Measurements from ENCODE around the gene CNTNAP2.

CNTNAP2 gene

DNA sequence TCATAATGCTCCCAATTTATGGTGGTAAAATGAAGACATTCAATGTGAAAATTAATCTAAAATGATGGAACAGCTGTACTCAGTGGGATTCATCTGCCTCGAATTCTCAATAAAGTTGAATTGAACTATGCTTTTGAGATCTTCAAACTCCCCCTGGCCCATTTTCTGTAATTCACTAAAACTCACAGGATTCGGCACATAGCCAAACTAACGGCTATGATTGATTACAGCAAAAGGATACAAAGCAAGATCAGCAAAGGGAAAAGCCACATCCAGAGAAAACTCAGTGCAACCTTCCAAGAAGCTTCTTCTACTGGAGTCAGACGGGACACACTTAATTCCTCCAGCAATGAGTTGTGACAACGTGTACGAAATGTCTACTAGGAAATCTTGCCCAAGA is 307.5 kb downstream of the CNTNAP2 start:
- no peak for DNase-seq (ENCODE audit: low spot score)

DNA sequence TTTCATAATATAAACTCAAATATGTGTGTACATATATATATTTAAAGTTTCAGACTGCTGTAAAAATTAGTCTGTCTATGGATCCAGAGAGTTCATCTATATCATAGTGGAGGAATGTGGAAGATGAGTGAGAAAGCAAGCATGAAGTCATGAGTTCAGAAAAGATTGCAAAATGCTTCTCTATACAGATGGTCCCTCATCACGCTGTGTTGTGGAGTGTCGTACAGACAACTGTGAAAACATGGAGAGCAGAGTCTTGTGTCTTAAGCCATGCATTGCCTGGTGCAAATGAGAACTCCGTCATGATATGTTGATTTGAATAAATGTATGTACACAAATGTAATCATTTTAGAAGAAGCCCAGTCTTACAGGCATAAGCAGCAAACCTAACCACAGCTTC is 316.9 kb downstream of the CNTNAP2 start:
- no peak for DNase-seq (ENCODE audit: low spot score)

DNA sequence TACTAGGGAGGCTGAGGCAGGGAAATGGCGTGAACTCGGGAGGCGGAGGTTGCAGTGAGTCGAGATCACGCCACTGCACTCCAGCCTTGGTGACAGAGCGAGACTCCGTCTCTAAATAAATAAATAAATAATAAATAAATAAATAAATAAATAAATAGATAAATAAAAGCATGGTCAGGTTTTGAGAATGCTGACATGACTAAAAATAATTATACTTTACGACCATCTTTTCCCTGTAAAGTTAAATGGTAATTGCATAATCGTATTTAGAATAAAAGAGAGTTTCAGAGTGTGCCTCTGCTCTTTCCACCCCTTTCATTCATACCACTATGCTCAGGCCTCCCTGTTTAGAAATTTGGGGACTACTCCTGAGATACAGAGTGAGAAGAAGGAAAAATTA is 326.5 kb downstream of the CNTNAP2 start:
- DNase-seq (ENCODE audit: low spot score), result no peak

DNA sequence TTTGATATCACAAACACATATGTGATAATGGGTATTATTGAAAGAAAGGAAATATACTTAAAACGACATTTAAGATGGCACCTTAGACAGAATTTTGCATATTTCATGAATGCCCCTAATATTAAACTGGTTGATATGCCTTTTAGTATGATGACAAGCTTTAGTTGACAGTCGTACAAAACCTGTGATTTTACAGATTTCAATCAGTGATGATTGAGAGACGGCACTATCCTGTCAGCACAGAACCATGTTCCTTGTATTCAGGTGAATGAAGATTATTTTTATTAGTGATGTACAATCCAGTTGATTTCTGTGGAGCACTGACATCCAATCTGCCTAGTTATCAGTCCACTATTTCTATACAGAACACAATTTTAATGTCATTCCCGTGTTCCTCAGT is 333.0 kb downstream of the CNTNAP2 start:
- no peak for DNase-seq (ENCODE audit: low spot score)

DNA sequence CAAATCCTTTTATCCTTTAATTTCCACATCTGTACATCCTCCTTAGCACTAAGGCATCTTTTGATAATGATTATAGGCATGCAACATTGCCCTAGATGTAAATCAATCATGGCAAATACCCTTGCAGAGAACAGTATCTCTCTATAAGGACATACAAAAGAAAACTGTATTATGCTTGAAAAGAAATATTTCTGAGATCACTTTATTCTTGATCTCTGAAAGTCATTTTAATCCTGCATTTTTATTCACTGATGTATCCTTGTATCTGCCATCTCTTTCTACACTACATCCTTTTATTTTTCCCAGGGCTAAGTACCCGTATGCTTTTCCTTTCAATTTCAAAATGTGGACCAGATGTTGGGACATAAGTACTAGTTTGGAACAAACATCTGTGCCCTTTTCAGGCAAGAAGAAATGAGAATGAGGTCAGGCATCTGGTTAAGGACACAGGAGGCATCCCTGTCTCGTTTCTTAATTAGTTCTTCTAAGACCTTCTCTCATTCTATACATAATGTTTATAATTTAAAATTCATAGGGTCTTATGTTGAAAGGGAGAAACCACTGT is 338.6 kb downstream of the CNTNAP2 start:
- DNase-seq (ENCODE audit: low spot score), result no peak

DNA sequence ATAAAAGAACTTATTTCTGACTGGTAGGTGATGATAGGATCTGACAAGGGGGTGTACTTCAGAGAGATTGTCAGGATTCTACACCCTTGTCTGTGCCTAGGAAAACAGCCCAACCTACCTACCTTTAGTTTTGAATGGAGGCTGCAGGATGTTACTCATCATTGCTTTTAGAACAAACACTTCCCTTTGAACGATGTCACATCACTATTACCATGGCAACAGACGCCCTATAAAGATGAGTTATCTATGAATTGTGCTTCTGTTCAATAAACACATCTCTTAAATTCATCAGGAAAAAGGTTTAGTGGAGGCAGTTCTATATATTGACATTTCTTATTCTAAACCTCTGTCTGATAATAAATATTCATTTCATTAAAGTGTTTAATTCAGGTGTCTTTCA is 362.4 kb downstream of the CNTNAP2 start:
- no peak for DNase-seq (ENCODE audit: low spot score)

DNA sequence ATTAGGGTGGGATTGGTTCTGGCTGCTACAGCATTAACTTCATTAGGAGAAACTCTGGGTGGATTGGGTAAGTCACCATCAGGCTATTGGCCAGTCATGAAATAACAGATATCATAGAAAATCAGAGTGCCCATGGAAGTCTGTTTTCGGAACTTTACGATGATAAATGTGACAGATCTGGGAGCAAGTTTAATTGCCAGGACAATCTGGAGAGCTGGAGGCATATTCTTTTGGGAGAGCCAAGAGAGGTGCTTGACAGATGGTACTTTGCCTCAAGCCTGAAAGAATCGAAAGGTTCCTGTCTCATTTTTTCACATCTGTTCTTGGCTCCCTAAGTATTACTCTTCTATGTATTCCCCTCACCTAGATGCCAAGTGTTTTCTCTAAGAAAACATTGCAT is 369.9 kb downstream of the CNTNAP2 start:
- DNase-seq (ENCODE audit: low spot score), result no peak

DNA sequence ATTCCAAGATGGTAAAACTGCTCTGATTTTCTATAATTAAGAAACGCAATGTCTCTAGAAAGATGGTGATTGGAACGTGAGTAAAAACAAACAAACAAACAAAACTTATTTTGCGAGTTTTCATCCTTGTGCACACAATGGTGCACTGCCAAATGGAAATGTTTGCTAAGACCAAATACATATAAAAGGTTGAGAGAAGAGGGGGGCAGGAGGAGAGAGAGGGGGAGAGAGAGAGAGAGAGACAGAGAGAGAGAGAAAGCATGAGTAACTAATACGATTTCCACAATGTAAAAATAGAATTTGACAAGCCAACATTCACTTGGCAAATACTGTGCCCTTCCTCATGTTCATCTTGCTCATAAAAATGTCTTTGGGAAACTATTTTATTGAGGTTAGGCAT is 375.4 kb downstream of the CNTNAP2 start:
- DNase-seq (ENCODE audit: low spot score), result no peak

DNA sequence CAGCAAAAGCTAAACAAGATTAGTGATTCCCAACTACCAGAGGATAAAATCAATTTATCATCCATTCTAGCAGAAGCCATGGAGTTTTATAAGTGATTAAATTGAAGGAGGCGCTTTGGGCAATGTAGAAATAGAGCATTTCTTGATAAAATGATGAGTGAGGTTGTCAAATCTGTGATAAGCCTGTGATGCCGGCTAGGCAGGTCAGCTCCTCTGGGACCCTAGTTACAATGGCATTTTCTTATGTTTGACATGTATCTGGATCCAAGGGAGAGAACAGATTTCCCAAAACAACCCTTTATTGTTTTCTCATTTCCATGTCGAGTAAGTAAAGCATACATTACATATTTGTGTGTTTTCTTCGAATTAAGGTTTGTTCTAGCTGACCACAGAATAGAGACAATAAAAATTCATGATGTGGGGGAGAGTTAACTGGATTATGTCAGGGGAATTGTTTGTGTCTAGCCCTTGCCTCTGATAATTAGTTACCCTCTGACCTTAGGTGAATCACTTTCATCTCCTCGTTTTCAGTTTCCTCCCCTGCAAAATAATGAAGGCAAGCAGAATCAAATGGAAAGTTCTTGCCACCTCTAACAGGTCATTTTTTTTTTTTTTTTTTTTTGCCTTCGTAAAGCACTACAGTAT is 378.5 kb downstream of the CNTNAP2 start:
- no peak for DNase-seq (ENCODE audit: low spot score)

DNA sequence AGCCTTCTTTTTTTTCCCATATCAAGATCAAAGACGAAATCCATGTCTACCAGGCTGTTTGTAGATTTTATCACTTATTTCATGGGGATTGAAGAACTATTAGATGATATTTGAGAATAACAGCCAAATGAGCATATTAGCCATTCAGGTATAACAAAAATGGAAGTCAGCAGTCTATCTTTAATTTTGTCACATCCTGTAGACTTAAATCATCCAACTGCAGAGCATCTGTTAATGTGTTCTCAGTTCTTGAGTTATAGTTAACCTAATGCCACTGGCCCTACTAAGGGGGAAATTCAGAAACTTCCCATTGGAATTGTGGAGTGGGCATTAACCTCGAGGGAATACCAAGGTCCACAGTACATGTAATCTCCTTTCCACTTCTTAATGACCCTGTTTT is 380.1 kb downstream of the CNTNAP2 start:
- no peak for DNase-seq (ENCODE audit: low spot score)

DNA sequence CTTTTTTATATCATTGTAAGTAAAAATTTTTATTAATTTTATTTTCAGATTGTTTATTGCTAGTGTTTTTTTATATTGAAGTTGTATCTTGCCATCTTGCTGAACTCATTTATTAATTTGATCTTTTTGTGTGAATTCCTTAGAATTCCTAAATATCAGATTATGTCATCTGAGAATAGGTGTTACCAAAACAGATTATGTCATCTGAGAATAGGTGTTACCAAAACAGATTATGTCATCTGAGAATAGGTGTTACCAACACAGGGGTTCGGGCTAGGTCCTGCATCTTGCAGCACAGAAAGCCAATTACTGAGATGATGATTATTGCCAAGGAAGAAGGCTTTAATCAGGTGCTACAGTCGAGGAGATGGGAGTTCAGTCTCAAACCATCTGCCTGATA is 383.4 kb downstream of the CNTNAP2 start:
- DNase-seq (ENCODE audit: low spot score), result no peak

DNA sequence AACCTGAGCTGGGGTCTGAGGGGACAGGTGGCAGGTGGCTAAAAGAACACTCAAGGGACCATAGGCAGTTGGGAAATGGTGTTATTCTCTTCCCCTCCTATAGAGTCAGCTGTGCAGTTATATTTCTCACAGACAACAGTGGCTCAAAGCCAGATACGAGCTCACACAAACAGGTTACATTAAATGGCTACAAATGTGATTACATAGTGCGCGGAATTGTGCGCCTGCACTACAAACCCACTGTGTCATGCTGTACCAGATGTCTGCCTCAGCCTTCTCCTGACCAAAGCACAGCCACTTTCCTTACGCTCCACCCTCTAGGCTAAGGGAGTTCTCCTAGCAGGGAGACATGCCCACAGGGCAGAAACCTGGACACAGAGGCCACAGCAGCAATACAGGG is 387.2 kb downstream of the CNTNAP2 start:
- no peak for DNase-seq (ENCODE audit: low spot score)

DNA sequence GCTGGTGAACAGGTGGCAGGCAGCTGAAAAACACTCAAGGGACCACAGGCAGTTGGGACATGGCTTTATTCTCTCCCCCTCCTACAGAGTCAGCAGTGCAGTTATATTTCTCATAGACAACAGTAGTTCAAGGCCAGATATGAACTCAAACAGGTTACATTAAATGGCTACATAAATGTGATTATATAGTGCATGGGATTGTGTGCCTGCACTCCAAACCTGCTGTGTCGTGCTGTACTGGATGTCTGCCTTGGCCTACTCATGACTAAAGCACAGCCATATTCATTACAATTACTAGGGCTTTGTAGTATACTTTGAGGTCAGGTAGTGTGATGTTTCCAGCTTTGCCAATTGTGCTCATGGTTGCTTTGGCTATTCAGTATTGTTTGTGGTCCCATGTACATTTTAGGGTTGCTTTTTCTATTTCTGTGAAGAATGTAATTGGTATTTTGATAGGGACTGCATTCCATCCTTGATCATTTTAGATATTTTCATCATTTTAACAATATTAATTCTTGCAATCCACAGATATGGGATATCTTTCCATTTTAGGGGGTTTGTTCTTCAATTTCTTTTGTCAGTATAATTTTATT is 393.6 kb downstream of the CNTNAP2 start:
- no peak for DNase-seq (ENCODE audit: low spot score)

DNA sequence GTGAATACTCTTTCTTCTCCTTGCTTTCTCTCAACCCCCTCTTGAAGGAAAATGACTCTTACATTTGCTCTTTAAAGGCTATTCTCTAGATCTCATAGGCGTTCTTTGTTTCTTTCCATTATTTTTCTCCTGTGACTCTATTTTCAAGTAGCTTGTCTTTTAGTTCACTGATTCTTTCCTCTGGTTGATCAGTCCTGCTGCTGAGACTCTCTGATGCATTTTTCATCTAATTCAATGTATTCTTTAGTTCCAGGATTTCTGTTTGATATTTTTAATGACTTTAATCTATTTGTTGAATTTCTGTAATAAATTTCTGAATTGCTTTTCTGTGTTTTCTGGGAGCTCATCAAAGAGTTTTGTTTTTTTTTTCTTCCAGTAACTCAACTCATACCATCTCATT is 397.7 kb downstream of the CNTNAP2 start:
- no peak for DNase-seq (ENCODE audit: low spot score)

DNA sequence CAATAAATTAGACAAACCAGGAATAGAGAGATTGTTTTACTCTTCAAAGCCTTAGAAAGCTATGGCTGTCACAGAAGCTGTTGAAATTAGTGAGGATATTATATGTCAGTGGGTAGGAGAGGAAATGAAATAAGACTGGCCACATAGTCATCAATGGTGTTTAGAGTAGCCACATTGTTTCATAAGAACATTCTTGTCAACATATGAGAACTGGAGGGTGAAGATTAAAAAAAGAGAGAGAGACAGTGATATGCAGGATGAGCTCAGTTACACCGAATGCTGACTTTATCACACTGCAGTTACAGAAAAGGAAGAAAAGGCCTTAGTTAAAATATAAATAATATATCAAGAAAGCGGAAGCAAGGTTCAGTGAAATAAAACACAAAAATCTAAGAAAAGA is 412.0 kb downstream of the CNTNAP2 start:
- no peak for DNase-seq (ENCODE audit: low spot score)

DNA sequence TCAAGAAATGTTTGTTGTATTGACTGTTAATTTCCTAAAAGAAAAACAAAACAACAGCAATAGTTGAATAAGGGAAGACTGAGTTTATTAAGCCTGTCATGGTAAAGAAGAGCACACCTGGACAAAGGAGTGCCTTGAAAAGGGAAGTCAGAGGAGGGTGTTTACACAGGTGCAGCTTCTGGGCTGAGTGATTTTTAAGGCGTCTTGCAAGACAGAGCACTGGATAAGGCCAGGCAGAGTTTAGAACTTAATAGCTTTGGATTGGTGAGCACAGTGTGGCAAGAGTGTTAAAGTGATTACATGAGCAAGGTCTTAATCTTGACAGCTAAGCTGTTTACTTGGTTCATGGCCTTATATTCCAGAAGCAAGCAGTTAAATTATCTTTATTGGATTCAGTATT is 423.2 kb downstream of the CNTNAP2 start:
- no peak for DNase-seq (ENCODE audit: low spot score)

DNA sequence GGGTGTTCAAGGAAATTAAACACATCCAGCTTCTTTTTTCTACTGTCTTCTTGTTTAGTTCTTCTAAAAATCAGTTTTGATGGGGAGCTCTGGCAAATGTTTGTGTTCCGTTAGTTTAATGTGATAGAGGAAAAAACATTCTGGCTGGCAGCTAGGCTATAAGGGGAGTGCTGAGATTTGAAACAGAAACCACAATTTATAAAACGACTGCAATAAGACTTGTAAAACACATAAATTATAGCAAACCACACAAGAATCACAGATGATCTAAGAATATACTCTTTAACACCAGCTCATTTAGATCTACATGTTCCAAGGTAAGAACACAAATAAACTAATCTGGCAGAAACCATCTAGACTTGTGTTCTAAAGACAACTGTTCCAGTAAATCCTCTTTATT is 425.5 kb downstream of the CNTNAP2 start:
- DNase-seq (ENCODE audit: low spot score), result no peak

DNA sequence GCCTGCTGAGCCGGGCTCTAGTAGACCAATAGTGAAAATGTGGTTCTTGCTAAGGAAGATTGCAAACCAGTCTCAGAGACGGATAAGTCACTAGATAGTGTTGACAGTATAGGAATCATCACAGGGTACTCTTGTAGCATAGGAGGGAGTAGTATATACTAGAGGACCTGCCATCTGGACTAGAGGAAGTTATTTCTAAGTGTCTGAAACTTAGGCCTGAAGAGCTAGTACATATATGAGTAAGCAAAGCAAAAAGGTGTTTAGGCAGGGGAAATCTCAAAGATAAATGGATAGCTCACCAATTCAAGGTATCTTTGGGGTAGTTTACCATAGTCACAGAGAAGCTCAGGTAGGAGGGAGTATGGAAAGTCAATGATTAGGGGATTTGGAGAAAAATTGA is 428.1 kb downstream of the CNTNAP2 start:
- DNase-seq (ENCODE audit: low spot score), result no peak

DNA sequence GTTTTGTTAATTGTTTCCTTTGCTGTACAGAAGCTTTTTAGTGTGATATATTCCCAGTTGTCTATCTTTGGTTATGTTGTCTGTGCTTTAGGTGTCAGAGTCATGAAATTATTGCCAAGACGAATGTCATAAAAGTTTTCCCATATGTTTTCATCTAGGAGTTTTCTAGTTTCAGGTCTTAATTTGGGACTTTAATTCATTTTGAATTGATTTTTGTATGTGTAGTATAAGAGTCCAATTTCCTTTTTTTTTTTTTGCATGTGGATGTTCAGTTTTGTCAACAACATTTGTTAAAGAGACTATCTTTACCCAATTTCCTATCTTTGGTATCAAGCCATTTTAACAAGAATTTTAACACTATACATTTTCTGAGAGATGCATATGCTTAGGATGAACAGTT is 432.2 kb downstream of the CNTNAP2 start:
- DNase-seq (ENCODE audit: low spot score), result no peak

DNA sequence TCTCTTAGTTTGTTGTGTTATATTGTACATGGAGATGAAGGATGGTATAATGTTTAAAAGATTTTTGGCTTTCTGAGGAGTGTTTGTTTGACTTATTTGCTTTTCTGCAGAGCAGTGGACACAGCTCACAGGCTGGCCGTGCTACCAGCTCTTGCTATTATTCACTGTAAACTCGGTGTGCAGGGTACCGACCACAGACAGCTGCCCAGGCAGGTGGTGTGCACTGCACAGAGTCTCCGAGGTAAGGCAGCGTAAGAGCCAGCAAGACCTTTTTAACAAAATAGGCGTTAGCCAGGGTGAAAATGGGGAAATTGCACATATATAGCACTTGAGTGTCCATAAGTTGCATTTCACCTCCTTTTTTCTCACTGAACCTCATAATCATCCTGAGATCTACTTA is 438.0 kb downstream of the CNTNAP2 start:
- no peak for DNase-seq (ENCODE audit: low spot score)

DNA sequence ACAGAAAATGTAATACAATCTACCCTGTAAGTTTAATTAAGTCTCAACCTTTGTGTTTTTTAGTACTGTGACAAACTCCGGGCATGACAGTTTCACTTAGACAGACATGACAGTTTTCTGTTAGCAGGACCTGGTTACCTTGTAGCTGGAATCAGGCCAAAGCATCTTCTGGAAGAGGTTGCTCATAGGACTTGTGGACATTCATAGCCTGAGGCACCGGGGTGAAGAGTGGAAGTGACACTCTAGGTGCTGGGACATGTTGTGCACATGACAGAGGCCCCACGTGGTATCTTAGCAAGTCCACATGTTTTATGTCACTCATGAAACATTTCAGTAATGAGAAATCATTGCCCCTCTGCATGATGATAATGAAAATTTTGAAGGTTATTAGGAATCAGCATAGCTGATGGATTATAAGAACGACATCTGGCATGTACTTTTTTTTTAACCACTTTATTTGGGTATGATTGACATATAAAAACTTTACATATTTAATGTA is 441.4 kb downstream of the CNTNAP2 start:
- no peak for DNase-seq (ENCODE audit: low spot score)

DNA sequence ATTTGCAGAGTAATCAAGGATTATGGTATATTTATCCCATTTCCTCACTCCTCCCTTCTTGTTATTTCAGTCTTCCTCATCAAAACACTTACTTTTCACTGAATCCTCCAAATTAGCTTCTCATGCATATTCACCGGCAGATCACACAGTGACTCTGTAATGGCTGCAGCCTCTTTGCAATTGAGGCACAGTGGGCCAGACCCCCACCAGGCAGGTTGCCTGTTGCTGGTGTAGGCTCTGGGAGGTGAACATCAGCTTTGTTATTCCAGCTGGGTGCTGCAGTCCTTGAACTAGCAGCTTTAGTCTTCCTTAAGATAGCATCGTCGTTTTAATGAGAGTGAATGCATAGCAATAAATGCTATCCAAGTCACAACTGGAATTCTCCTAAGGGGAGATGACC is 449.3 kb downstream of the CNTNAP2 start:
- no peak for DNase-seq (ENCODE audit: low spot score)

DNA sequence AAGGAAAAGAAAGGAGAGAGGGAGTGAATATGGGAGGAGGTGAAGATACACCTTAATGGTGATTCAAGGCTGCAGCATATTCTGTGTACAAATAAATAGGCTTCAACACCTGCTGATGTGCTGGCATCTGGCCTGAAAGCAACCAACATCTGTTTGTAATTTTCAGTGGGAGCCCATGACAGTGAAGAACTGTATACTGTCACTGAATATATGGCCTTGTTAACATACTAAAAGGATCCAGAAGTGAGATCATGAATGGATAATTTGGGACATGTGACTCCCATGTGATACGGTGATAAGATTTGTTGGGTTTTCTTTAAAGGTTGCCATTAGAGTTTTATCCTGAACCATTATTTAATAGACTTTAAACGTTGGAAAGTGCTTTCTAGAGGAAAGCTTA is 459.3 kb downstream of the CNTNAP2 start:
- DNase-seq (ENCODE audit: low spot score), result no peak

DNA sequence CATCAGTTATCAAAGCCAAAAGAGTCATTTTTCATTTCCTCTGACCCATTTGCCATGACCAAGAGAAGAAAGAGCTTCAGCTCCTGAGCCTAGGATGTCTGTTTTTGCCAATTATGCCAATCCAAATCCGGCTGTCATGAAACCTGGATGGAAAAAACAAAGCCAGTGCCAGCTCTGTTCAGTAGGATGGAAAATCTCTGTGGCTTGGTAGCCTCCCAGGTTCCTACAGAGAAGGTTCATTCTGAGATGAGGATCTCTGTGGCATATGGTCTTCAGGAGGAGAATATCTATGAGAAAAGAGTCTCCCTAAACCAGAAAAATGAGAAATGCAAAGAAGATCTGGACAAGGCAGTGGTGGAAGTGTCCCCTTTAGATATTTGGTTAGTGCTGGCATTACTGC is 475.4 kb downstream of the CNTNAP2 start:
- DNase-seq (ENCODE audit: low spot score), result no peak
